Epithelial cell of proximal tubule (primary cell): Measurements from ENCODE around the gene PANX1. TPM values are rescaled to one million over a fixed set of nuclear protein-coding genes. Genes with fewer than 3 reads are reported as not detected.

Experiments
- total RNA-seq: library from RNA; depleted of rRNA; stranded (reverse); fragments of >200 nt; gene quantifications from 2 replicates; pipeline ENCODE4 v1.2.3, GENCODE V29; 2015

Gene PANX1
- total RNA-seq, 1 donor from 2014 or later, result 28.9 TPM

Other genes with a start within 250 kb of the PANX1 start
- not detected in 2 replicates for gene HEPHL1, start 107.5 kb upstream of the PANX1 start, total RNA-seq
- not detected in 2 replicates for gene IZUMO1R, start 175.7 kb downstream of the PANX1 start, total RNA-seq